GM23338 (cell line): Measurements from ENCODE around the gene XDH.

Experiments
- CREB1 ChIP-seq: fragments of 250-450 bp; sonication (Bioruptor Pico); IDR thresholded peaks from 2 replicates; pipeline ENCODE4 v1.5.0; 2020; ENCODE audit warnings: low read depth, mild to moderate bottlenecking, moderate library complexity
- CTCF ChIP-seq, 2 experiments: fragments of 200-600 bp in 1 of 2; sonication (generic) in 1 of 2; conservative IDR thresholded peaks; 2 replicates each; pipeline versions ENCODE4 v1.5.1 to v1.6.1; 2016 to 2017; ENCODE audit warnings: antibody characterized with exemption in 2 of 2, low read depth in 2 of 2, mild to moderate bottlenecking in 2 of 2, moderate library complexity in 1 of 2
- EZH2 ChIP-seq: fragments of 200-600 bp; sonication (generic); IDR thresholded peaks from one replicate; pipeline ENCODE4 v1.8.0; 2017; ENCODE audit warnings: antibody characterized with exemption, mild to moderate bottlenecking, low read depth; ENCODE audit not compliant: unreplicated experiment
- EZH2phosphoT487 ChIP-seq: fragments of 200-600 bp; sonication (generic); IDR thresholded peaks from one replicate; pipeline ENCODE4 v1.8.1; 2018; ENCODE audit warnings: antibody characterized with exemption; ENCODE audit not compliant: unreplicated experiment
- POLR2AphosphoS5 ChIP-seq: IDR thresholded peaks from 2 replicates; pipeline ENCODE4 v1.6.1; 2016; ENCODE audit warnings: antibody characterized with exemption, low read depth

DNA sequence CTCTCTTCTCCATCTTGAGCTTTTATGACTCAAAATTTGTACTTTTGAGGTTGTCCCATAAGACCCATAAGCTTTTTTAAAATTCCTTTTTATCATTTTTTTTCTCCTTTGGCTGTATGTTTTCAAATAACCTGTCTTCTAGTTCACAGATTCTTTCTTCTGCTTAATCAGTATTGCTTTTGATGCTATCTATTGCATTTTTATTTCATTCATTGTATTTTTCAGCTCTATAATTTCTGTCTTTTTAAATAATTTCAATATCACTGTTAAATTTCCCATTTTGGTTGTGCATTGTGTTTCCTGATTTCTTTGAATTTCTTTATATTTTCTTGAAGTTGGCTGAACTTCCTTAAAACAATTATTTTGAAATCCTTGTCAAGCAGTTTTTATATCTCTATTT lies 4.8 kb upstream of the XDH start:
- TF ChIP-seq CTCF (conservative IDR thresholded peaks at IDR 0.05; ENCODE audit: low read depth in 2 of 2), result no peak
- TF ChIP-seq CREB1, result no peak
- no peak for TF ChIP-seq EZH2phosphoT487
- TF ChIP-seq POLR2AphosphoS5, result no peak
- no peak for TF ChIP-seq EZH2
